A549 (cell line): ENCODE measurements around the gene TMC5. TPM values are rescaled to one million over a fixed set of nuclear protein-coding genes. Genes with fewer than 3 reads are reported as not detected.

Source experiments
- ATAC-seq, 2 experiments: fragments of 200-7000 bp in 1 of 2; fragments of >200 bp in 1 of 2; cut with Nextera tagmentation in 1 of 2; cut with Tn5 transposase in 1 of 2; 3 replicates each; pipeline versions ENCODE4 v1.8.0 to v1.9.1; 2018 to 2020; ENCODE audit warnings: mild to moderate bottlenecking in 1 of 2, moderate library complexity in 1 of 2
- CTCF ChIA-PET: fragments of 300-600 bp; sonication (Branson Sonifier 250); formaldehyde crosslinking; extraction: SDS; loops from one replicate; lab custom pipeline; 2021; ENCODE audit warnings: antibody characterized with exemption, inconsistent platforms; lab: Yijun Ruan, JAX
- POLR2A ChIA-PET: fragments of 350-600 bp; formaldehyde crosslinking; extraction: SDS; loops from one replicate; lab custom pipeline; 2021; ENCODE audit warnings: antibody characterized with exemption, inconsistent platforms; lab: Yijun Ruan, JAX
- DNase-seq, 2 experiments: peaks; one replicate each; pipeline versions ENCODE4 v3.0.0 to v3.0.0-alpha.2; 2011 to 2016; ENCODE audit warnings: low read depth in 1 of 2, low spot score in 1 of 2
- FAIRE-seq: peaks from 2 replicates; lab custom pipeline; 2011; peaks lifted over from hg19 to GRCh38; lab: Jason Lieb, UNC
- H3K27ac ChIP-seq, 2 experiments: fragments of >200 bp; sonication (Bioruptor Twin); formaldehyde crosslinking; 3 replicates each; pipeline ENCODE4 v1.5.1; 2016 to 2017
- H3K4me1 ChIP-seq: fragments of >200 bp; sonication (Bioruptor Twin); formaldehyde crosslinking; 3 replicates; pipeline ENCODE4 v1.6.1; 2016
- H3K4me2 ChIP-seq: fragments of >200 bp; sonication (Bioruptor Twin); formaldehyde crosslinking; 3 replicates; pipeline ENCODE4 v1.6.1; 2016
- H3K4me3 ChIP-seq: fragments of >200 bp; sonication (Bioruptor Twin); formaldehyde crosslinking; 3 replicates; pipeline ENCODE4 v1.5.1; 2016
- H3K9me3 ChIP-seq: fragments of >200 bp; sonication (Bioruptor Twin); formaldehyde crosslinking; 3 replicates; pipeline ENCODE4 v1.6.1; 2016
- BCL3 ChIP-seq: fragments of >200 bp; sonication (Bioruptor Twin); formaldehyde crosslinking; IDR thresholded peaks from 3 replicates; pipeline ENCODE4 v1.6.1; 2016
- BHLHE40 ChIP-seq: IDR thresholded peaks from 2 replicates; pipeline ENCODE4 v1.6.1; 2012; ENCODE audit warnings: low read depth, low read length, inconsistent platforms
- CHD4 ChIP-seq: fragments of 200-600 bp; sonication (generic); IDR thresholded peaks from 2 replicates; pipeline ENCODE4 v1.6.1; 2016; ENCODE audit warnings: antibody characterized with exemption, mild to moderate bottlenecking, borderline replicate concordance
- CTCF ChIP-seq: fragments of >200 bp; sonication (Bioruptor Twin); formaldehyde crosslinking; IDR thresholded peaks from 3 replicates; pipeline ENCODE4 v1.5.1; 2016
- ELK1 ChIP-seq: fragments of 150-350 bp; IDR thresholded peaks from 2 replicates; pipeline ENCODE4 v1.6.1; 2014; ENCODE audit warnings: low read depth, mild to moderate bottlenecking, low read length
- FOSL2 ChIP-seq, 2 experiments: fragments of 450-650 bp in 1 of 2; fragments of >200 bp in 1 of 2; sonication (Bioruptor Twin) in 1 of 2; formaldehyde crosslinking; IDR thresholded peaks; 2 replicates each; pipeline versions ENCODE4 v1.5.0 to v1.6.1; 2016 to 2020; ENCODE audit warnings: mild to moderate bottlenecking in 1 of 2, moderate library complexity in 1 of 2
- HDAC2 ChIP-seq: fragments of 200-600 bp; sonication (generic); IDR thresholded peaks from 2 replicates; pipeline ENCODE4 v1.6.1; 2016
- HES2 ChIP-seq: fragments of >200 bp; sonication (Bioruptor Twin); formaldehyde crosslinking; IDR thresholded peaks from 2 replicates; pipeline ENCODE4 v1.6.1; 2016
- HOXB13 ChIP-seq: fragments of 250-450 bp; sonication (Bioruptor Pico); IDR thresholded peaks from 2 replicates; pipeline ENCODE4 v1.5.0; 2020; ENCODE audit warnings: low read depth, mild to moderate bottlenecking, moderate library complexity
- MAX ChIP-seq: IDR thresholded peaks from 2 replicates; pipeline ENCODE4 v1.6.1; 2012
- MYC ChIP-seq: IDR thresholded peaks from 2 replicates; pipeline ENCODE4 v1.6.1; 2012; ENCODE audit warnings: mild to moderate bottlenecking, inconsistent platforms, low read length, improper control_type of control experiment, borderline replicate concordance
- NR3C1 ChIP-seq: fragments of >200 bp; sonication (Bioruptor Twin); formaldehyde crosslinking; IDR thresholded peaks from 3 replicates; pipeline ENCODE4 v1.6.1; 2017
- PBX3 ChIP-seq: IDR thresholded peaks from 2 replicates; pipeline ENCODE4 v1.6.1; 2012
- PHF8 ChIP-seq: fragments of 200-600 bp; sonication (generic); IDR thresholded peaks from 2 replicates; pipeline ENCODE4 v1.6.1; 2016; ENCODE audit warnings: low read depth, mild to moderate bottlenecking, antibody characterized with exemption, moderate library complexity, borderline replicate concordance
- POLR2A ChIP-seq: IDR thresholded peaks from 2 replicates; pipeline ENCODE4 v1.6.1; 2012; ENCODE audit warnings: mild to moderate bottlenecking, low read length
- POLR2AphosphoS2 ChIP-seq: conservative IDR thresholded peaks from 2 replicates; pipeline ENCODE4 v1.6.1; 2012; ENCODE audit warnings: low read length, improper control_type of control experiment, inconsistent platforms
- RAD21 ChIP-seq, 2 experiments: fragments of >200 bp in 1 of 2; sonication (Bioruptor Twin) in 1 of 2; formaldehyde crosslinking in 1 of 2; IDR thresholded peaks in 1 of 2; conservative IDR thresholded peaks in 1 of 2; 2 replicates in 1 of 2; 3 replicates in 1 of 2; pipeline ENCODE4 v1.6.1; 2012 to 2018; ENCODE audit warnings: inconsistent platforms in 1 of 2
- RARB ChIP-seq: fragments of 250-450 bp; sonication (Bioruptor Pico); IDR thresholded peaks from 2 replicates; pipeline ENCODE4 v1.8.0; 2021; ENCODE audit warnings: mild to moderate bottlenecking, moderate library complexity
- RCOR1 ChIP-seq: fragments of 150-350 bp; IDR thresholded peaks from 2 replicates; pipeline ENCODE4 v1.6.1; 2014; ENCODE audit warnings: antibody characterized with exemption, low read length, low read depth
- REST ChIP-seq: fragments of 200-600 bp; sonication (generic); IDR thresholded peaks from 2 replicates; pipeline ENCODE4 v1.6.1; 2016; ENCODE audit warnings: antibody characterized with exemption, mild to moderate bottlenecking, moderate library complexity
- SMC3 ChIP-seq: fragments of >200 bp; sonication (Bioruptor Twin); formaldehyde crosslinking; IDR thresholded peaks from 3 replicates; pipeline ENCODE4 v1.6.1; 2018; ENCODE audit warnings: inconsistent platforms
- SREBF2 ChIP-seq: fragments of 450-650 bp; IDR thresholded peaks from 2 replicates; pipeline ENCODE4 v1.6.1; 2014; ENCODE audit warnings: mild to moderate bottlenecking, moderate library complexity
- WGBS: methylation state at CpG from one replicate; pipeline ENCODE4 v1.1.6; 2017; ENCODE audit errors: missing lambda C conversion rate; 5-methylcytosine and 5-hydroxymethylcytosine counted together
- polyA plus RNA-seq, 4 experiments: library from polyadenylated mRNA; depleted of rRNA in 3 of 4; stranded (reverse); fragments of >200 nt; fragmentation: RNase III in 1 of 4; extraction: RNeasy Plus Mini Kit Qiagen cat#74134 plus additional on column Dnase treatment in 1 of 4; gene quantifications; 2 replicates in 3 of 4; 3 replicates in 1 of 4; pipeline ENCODE4 v1.2.3, GENCODE V29; 2011 to 2017

TMC5 gene
- polyA plus RNA-seq, 2 of the 4 experiments (the other 2 are of a cell fraction) = 8.3 to 17.1 TPM

- no peak for TF ChIP-seq CTCF
- TF ChIP-seq, all 56 proteins: peak for 0
Measured at GRCh38 chr16:19374402-19374801, 43.3 kb upstream of the TMC5 start (continued).

- no peaks in the 10 kb centered on the region for H3K4me1 ChIP-seq
- FAIRE-seq (peak; percentile 80), ATAC-seq (peak; percentile 81 to 91; a peak in 5 of 6 replicates), DNase-seq (peak; percentile 70 to 73)
- ChIA-PET POLR2A (no interaction called here), CTCF (interaction anchor here (0.6 to 13.4 kb wide), 32 partner anchors 9 to 393 kb away, joined by 3 to 151 read pairs (median 5); no protein-coding TSS in a partner anchor)
- WGBS = 26% methylated on average over 4 of the region's 4 CpGs
- TF ChIP-seq SREBF2 = no peak
- no peak for TF ChIP-seq POLR2A
- no peak for TF ChIP-seq FOSL2 (IDR thresholded peaks at IDR 0.05)
- no peak for TF ChIP-seq FOSL2 (CRISPR knock-in tag; IDR thresholded peaks at IDR 0.05)
- no peak for TF ChIP-seq RARB (CRISPR knock-in tag)
- TF ChIP-seq HES2 = no peak
- no peak for TF ChIP-seq PHF8
- no peak for TF ChIP-seq POLR2AphosphoS2
- TF ChIP-seq RCOR1 = no peak
- TF ChIP-seq HDAC2 = no peak
- no peak for TF ChIP-seq HOXB13 (CRISPR knock-in tag)
- peak; percentile 32; the same call in 1 of the 2 replicates for TF ChIP-seq MAX
- TF ChIP-seq REST = no peak
- TF ChIP-seq BCL3 = no peak
- TF ChIP-seq CTCF = peak; percentile 98
- peak; percentile 98 for TF ChIP-seq SMC3
- TF ChIP-seq BHLHE40 = no peak
- peak; percentile 98 to 99 for TF ChIP-seq RAD21 (conservative IDR thresholded peaks at IDR 0.05 in 1 of 2, IDR thresholded peaks at IDR 0.05 in 1 of 2)
- no peak for TF ChIP-seq MYC
- no peak for TF ChIP-seq PBX3
- TF ChIP-seq NR3C1 = no peak
- no peak for TF ChIP-seq CHD4
- TF ChIP-seq ELK1 = no peak
- H3K4me2 ChIP-seq = no peak overlapping the region
- H3K27ac ChIP-seq = no peak overlapping the region
- H3K4me3 ChIP-seq = no peak overlapping the region
- no peaks in the 10 kb centered on the region for H3K9me3 ChIP-seq
Measured at GRCh38 chr16:19375561-19376158, 42.0 kb upstream of the TMC5 start.
